A673 (cell line): Measurements from ENCODE around the gene RAPGEF2. TPM values are rescaled to one million over a fixed set of nuclear protein-coding genes. Genes with fewer than 3 reads are reported as not detected.
A peak's percentile ranks its signal among the peaks of the same experiment; 100 is the strongest.

Source experiments
- BruUV-seq: library from RNA; stranded (reverse); fragments of 400-500 nt; replicated peaks from 2 replicates; lab custom pipeline; 2021; lab: Mats Ljungman, UMichigan
- CTCF ChIA-PET: fragments of 300-600 bp; sonication (Branson Sonifier 250); formaldehyde crosslinking; loops from one replicate; lab custom pipeline; 2022; ENCODE audit warnings: antibody characterized with exemption; lab: Charles Lee
- POLR2A ChIA-PET: fragments of 300-600 bp; sonication (Branson Sonifier 250); formaldehyde crosslinking; loops from one replicate; lab custom pipeline; 2022; ENCODE audit warnings: antibody characterized with exemption; ENCODE audit not compliant: low non-redundant PET; lab: Charles Lee
- DNase-seq: peaks from one replicate; pipeline ENCODE4 v3.0.0-alpha.2; 2015; ENCODE audit warnings: low spot score
- H3K27ac ChIP-seq: fragments of 200-600 bp; sonication (generic); 2 replicates; pipeline ENCODE4 v1.5.1; 2016; ENCODE audit warnings: mixed run types, low read depth, mild to moderate bottlenecking, mixed read lengths, antibody characterized with exemption, low read length; ENCODE audit not compliant: poor library complexity, severe bottlenecking
- H3K27me3 ChIP-seq: fragments of 200-600 bp; sonication (generic); replicated peaks from 2 replicates; pipeline ENCODE4 v1.6.1; 2017; ENCODE audit warnings: mixed run types, low read depth, mild to moderate bottlenecking, mixed read lengths, antibody characterized with exemption, low read length; ENCODE audit not compliant: insufficient read depth, poor library complexity
- H3K36me3 ChIP-seq: fragments of 200-600 bp; sonication (generic); 2 replicates; pipeline ENCODE4 v1.6.1; 2016; ENCODE audit warnings: mixed run types, mild to moderate bottlenecking, mixed read lengths, antibody characterized with exemption, low read length; ENCODE audit not compliant: insufficient read depth, poor library complexity, severe bottlenecking
- H3K4me1 ChIP-seq: fragments of 200-600 bp; sonication (generic); 2 replicates; pipeline ENCODE4 v1.6.1; 2017; ENCODE audit warnings: mixed run types, mild to moderate bottlenecking, mixed read lengths, antibody characterized with exemption, low read length; ENCODE audit not compliant: insufficient read depth, poor library complexity, severe bottlenecking
- H3K4me3 ChIP-seq: fragments of 200-600 bp; sonication (generic); 2 replicates; pipeline ENCODE4 v1.5.1; 2016; ENCODE audit warnings: low read depth, mixed run types, mild to moderate bottlenecking, mixed read lengths, low read length; ENCODE audit not compliant: poor library complexity, severe bottlenecking
- H3K9me3 ChIP-seq: fragments of 200-600 bp; sonication (generic); 2 replicates; pipeline ENCODE4 v1.6.1; 2016; ENCODE audit warnings: mixed run types, low read depth, mild to moderate bottlenecking, mixed read lengths, antibody characterized with exemption, low read length; ENCODE audit not compliant: poor library complexity, severe bottlenecking
- CTCF ChIP-seq: fragments of 300-800, 200-600 bp; sonication (generic); conservative IDR thresholded peaks from 2 replicates; pipeline ENCODE4 v1.5.1; 2017; ENCODE audit warnings: low read depth, mild to moderate bottlenecking, antibody characterized with exemption, low read length, moderate library complexity, mixed read lengths
- EZH2 ChIP-seq: fragments of 200-600 bp; sonication (generic); IDR thresholded peaks from 2 replicates; pipeline ENCODE4 v1.6.1; 2017; ENCODE audit warnings: borderline replicate concordance, low read depth, mild to moderate bottlenecking, mixed read lengths, antibody characterized with exemption, low read length; ENCODE audit not compliant: poor library complexity, severe bottlenecking
- intact Hi-C: fragments of 100-400 bp; cut with micrococcal nuclease; formaldehyde crosslinking; loops from one replicate; pipeline ENCODE4 v1.10.0; 2022; ENCODE audit not compliant: unreplicated experiment
- total RNA-seq: library from RNA; stranded (reverse); gene quantifications from 2 replicates; pipeline ENCODE4 v1.2.3, GENCODE V29; 2021

The RAPGEF2 gene
- total RNA-seq, 1 experiment from 2014 or later, result 31.9 TPM

GRCh38 chr4:159366966-159367780 lies 264.3 kb downstream of the RAPGEF2 start:
- POLR2A ChIA-PET, result interaction anchor here (0.6 kb wide), 1 partner anchor 57 kb away, joined by 4 read pairs; no protein-coding TSS in a partner anchor
- no peak overlapping the region for H3K4me3 ChIP-seq
- no peaks in the 10 kb centered on the region for H3K36me3 ChIP-seq
- CTCF ChIA-PET, result interaction anchor here (0.5 kb wide), 1 partner anchor 16 kb away, joined by 5 read pairs; no protein-coding TSS in a partner anchor
- peak; percentile 23 for DNase-seq
- no peaks in the 10 kb centered on the region for H3K9me3 ChIP-seq
- TF ChIP-seq CTCF, result no peak
- no peak for TF ChIP-seq EZH2
- no peaks in the 10 kb centered on the region for H3K27me3 ChIP-seq
- no TSS peak for BruUV-seq
- no peak overlapping the region for H3K27ac ChIP-seq
- intact Hi-C loops, result no loop called here
- no peaks in the 10 kb centered on the region for H3K4me1 ChIP-seq

- no peak for DNase-seq
- no peaks in the 10 kb centered on the region for H3K27me3 ChIP-seq
- H3K4me3 ChIP-seq, result no peak overlapping the region
- BruUV-seq, result no TSS peak
- POLR2A ChIA-PET, result interaction anchor here (0.6 kb wide), 1 partner anchor 57 kb away, joined by 4 read pairs; no protein-coding TSS in a partner anchor
- H3K27ac ChIP-seq, result no peak overlapping the region
- intact Hi-C loops, result no loop called here
- no peaks in the 10 kb centered on the region for H3K9me3 ChIP-seq
- H3K36me3 ChIP-seq, result no peaks in the 10 kb centered on the region
- TF ChIP-seq CTCF, result no peak
- TF ChIP-seq EZH2, result no peak
- no peaks in the 10 kb centered on the region for H3K4me1 ChIP-seq
- CTCF ChIA-PET, result no interaction called here
These were observed 264.9 kb downstream of the RAPGEF2 start for GRCh38 chr4:159367781-159368080.

GRCh38 chr4:159368320-159368719 lies 265.4 kb downstream of the RAPGEF2 start:
- H3K36me3 ChIP-seq, result no peaks in the 10 kb centered on the region
- no peaks in the 10 kb centered on the region for H3K27me3 ChIP-seq
- no peak for TF ChIP-seq CTCF
- TF ChIP-seq EZH2, result no peak
- intact Hi-C loops, result no loop called here
- H3K27ac ChIP-seq, result no peak overlapping the region
- ChIA-PET POLR2A (interaction anchor here (0.6 kb wide), 1 partner anchor 58 kb away, joined by 4 read pairs; no protein-coding TSS in a partner anchor), CTCF (no interaction called here)
- no peaks in the 10 kb centered on the region for H3K9me3 ChIP-seq
- no peak for DNase-seq
- no peak overlapping the region for H3K4me3 ChIP-seq
- H3K4me1 ChIP-seq, result no peaks in the 10 kb centered on the region
- BruUV-seq, result no TSS peak
